ENCODE results near the gene PCDH9.

GRCh38 chr13:66358564-66358963, 871.6 kb downstream of the PCDH9 start:
- TF ChIP-seq POLR2A (IDR thresholded peaks at IDR 0.05) (no peak), CTCF (IDR thresholded peaks at IDR 0.05) (no peak), EP300 (IDR thresholded peaks at IDR 0.05) (no peak), POLR2AphosphoS5 (IDR thresholded peaks at IDR 0.05) (no peak)
